Measurements from ENCODE around the gene P2RX4. TPM values are rescaled to one million over a fixed set of nuclear protein-coding genes. Genes with fewer than 3 reads are reported as not detected.
"Not testable (repeated sequence)": the region's sequence is repeated elsewhere in the genome, so short reads cannot be mapped to it uniquely, and the experiment has no call there.

The P2RX4 gene
- total RNA-seq, 1 experiment from 2014 or later = 21.0 TPM

DNA sequence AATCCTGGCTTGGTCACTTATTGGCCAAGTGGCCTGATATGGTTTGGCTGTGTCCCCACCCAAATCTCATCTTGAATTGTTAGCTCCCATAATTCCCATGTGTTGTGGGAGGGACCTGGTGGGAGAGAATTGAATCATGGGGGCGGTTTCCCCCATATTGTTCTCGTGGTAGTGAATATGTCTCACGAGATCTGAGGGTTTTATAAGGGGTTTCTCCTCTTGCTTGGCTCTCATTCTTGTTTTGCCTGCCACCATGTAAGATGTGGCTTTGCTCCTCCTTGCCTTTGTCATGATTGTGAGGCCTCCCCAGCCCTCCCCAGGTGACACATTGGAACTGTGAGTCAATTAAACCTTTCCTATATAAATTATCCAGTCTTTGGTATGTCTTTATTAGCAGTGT, 18.8 kb upstream of the P2RX4 start:
- Histone ChIP-seq H3K9me2 (ENCODE audit: insufficient read depth) (no peaks in the 10 kb centered on the region), H3K27me3 (ENCODE audit: insufficient read depth, low read depth) (no peaks in the 10 kb centered on the region), H3K36me3 (ENCODE audit: low read depth) (no peaks in the 10 kb centered on the region), H2AFZ (no peak overlapping the region), H3K27ac (peak overlapping the region; percentile 44), H3K79me2 (ENCODE audit: low read depth) (no peaks in the 10 kb centered on the region), H3F3A (ENCODE audit: insufficient read depth, low read depth) (peaks cover 7% of the 10 kb centered on the region; the same call in 1 of the 2 replicates), H4K20me1 (ENCODE audit: insufficient read depth) (no peaks in the 10 kb centered on the region), H3K9me3 (ENCODE audit: insufficient read depth, low read depth) (no peaks in the 10 kb centered on the region), H3K4me3 (no peak overlapping the region), H3K4me1 (replicated peaks; ENCODE audit: insufficient read depth) (peaks cover 11% of the 10 kb centered on the region), H3K4me2 (peak overlapping the region; percentile 30; the same call in 1 of the 2 replicates)
- no TSS peak for BruUV-seq (replicated peaks)
- CTCF ChIA-PET = interaction anchor here (0.5 kb wide), 1 partner anchor 40 kb away, joined by 5 read pairs; no protein-coding TSS in a partner anchor
- intact Hi-C loops (cut with micrococcal nuclease; ENCODE audit: unreplicated experiment) = no loop called here
- TF ChIP-seq EZH2 (IDR thresholded peaks at IDR 0.05; ENCODE audit: low read depth) = no peak
- TF ChIP-seq, protein P1, sequence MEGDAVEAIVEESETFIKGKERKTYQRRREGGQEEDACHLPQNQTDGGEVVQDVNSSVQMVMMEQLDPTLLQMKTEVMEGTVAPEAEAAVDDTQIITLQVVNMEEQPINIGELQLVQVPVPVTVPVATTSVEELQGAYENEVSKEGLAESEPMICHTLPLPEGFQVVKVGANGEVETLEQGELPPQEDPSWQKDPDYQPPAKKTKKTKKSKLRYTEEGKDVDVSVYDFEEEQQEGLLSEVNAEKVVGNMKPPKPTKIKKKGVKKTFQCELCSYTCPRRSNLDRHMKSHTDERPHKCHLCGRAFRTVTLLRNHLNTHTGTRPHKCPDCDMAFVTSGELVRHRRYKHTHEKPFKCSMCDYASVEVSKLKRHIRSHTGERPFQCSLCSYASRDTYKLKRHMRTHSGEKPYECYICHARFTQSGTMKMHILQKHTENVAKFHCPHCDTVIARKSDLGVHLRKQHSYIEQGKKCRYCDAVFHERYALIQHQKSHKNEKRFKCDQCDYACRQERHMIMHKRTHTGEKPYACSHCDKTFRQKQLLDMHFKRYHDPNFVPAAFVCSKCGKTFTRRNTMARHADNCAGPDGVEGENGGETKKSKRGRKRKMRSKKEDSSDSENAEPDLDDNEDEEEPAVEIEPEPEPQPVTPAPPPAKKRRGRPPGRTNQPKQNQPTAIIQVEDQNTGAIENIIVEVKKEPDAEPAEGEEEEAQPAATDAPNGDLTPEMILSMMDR (conservative IDR thresholded peaks at IDR 0.05) = no peak
- POLR2A ChIA-PET (ENCODE audit: unreplicated experiment) = no interaction called here
- no peak for DNase-seq

DNA sequence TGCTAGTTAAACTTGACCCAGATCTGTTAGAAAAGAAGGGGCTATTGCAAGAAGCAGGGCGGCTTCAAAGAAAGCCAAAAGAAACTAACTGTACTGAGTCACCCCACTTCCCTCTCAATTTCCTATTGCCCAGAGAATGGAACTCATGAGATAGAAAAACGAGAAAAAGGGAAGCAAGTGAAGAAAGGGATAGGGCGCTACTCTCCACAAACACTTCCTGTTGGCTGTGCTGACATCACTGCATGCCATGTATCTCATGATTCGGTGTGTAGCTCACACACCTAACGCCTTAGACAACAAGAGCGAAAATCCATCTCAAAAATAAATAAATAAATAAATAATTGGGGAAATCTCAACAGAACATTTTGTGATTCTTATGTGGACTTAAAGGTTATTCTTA, 13.0 kb upstream of the P2RX4 start:
- no peak for DNase-seq
- H3K36me3 ChIP-seq (ENCODE audit: low read depth) = no peaks in the 10 kb centered on the region
- intact Hi-C loops (cut with micrococcal nuclease; ENCODE audit: unreplicated experiment) = no loop called here
- TF ChIP-seq, protein P1 (conservative IDR thresholded peaks at IDR 0.05) = no peak
- H3K9me2 ChIP-seq (ENCODE audit: insufficient read depth) = no peaks in the 10 kb centered on the region
- H3K4me1 ChIP-seq (replicated peaks; ENCODE audit: insufficient read depth) = no peaks in the 10 kb centered on the region
- CTCF ChIA-PET = no interaction called here
- H3K27ac ChIP-seq = no peak overlapping the region
- no TSS peak for BruUV-seq (replicated peaks)
- no peak overlapping the region for H2AFZ ChIP-seq
- H4K20me1 ChIP-seq (ENCODE audit: insufficient read depth) = no peaks in the 10 kb centered on the region
- POLR2A ChIA-PET (ENCODE audit: unreplicated experiment) = no interaction called here
- no peak overlapping the region for H3K4me2 ChIP-seq
- H3K9me3 ChIP-seq (ENCODE audit: insufficient read depth, low read depth) = no peaks in the 10 kb centered on the region
- no peaks in the 10 kb centered on the region for H3K79me2 ChIP-seq (ENCODE audit: low read depth)
- H3K27me3 ChIP-seq (ENCODE audit: insufficient read depth, low read depth) = no peaks in the 10 kb centered on the region
- H3F3A ChIP-seq (ENCODE audit: insufficient read depth, low read depth) = no peaks in the 10 kb centered on the region
- no peak overlapping the region for H3K4me3 ChIP-seq

DNA sequence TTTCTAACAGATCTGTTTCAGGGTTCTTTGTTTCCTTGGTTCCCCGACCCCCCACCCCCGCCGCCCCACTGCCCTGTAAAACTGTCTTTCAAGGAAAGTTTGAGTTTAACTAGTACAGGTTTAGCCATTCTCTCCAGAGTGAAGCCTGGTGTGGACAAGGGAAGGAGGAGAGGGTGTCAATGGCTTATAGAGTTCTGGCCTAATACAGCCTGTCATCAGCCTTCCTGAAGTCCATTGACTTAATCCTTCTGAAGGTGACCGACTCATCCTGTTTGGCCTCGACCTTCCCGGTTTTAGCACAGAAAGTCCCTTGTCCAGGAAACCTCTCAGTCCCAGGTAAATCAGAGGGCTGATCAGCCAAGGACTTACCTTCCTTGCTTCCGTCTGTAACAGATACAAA, 11.0 kb upstream of the P2RX4 start:
- H3K36me3 ChIP-seq (ENCODE audit: low read depth) = no peaks in the 10 kb centered on the region
- no peaks in the 10 kb centered on the region for H4K20me1 ChIP-seq (ENCODE audit: insufficient read depth)
- no TSS peak for BruUV-seq (replicated peaks)
- no peaks in the 10 kb centered on the region for H3F3A ChIP-seq (ENCODE audit: insufficient read depth, low read depth)
- no peaks in the 10 kb centered on the region for H3K79me2 ChIP-seq (ENCODE audit: low read depth)
- no peak overlapping the region for H3K4me2 ChIP-seq
- ChIA-PET CTCF (no interaction called here), POLR2A (ENCODE audit: unreplicated experiment) (interaction anchor here (0.6 kb wide), 1 partner anchor 30 kb away, joined by 9 read pairs; no protein-coding TSS in a partner anchor)
- H3K27ac ChIP-seq = no peak overlapping the region
- H3K4me3 ChIP-seq = no peak overlapping the region
- intact Hi-C loops (cut with micrococcal nuclease; ENCODE audit: unreplicated experiment) = no loop called here
- no peaks in the 10 kb centered on the region for H3K9me2 ChIP-seq (ENCODE audit: insufficient read depth)
- no peak for TF ChIP-seq EZH2 (IDR thresholded peaks at IDR 0.05; ENCODE audit: low read depth)
- TF ChIP-seq, protein P1 (conservative IDR thresholded peaks at IDR 0.05) = no peak
- H2AFZ ChIP-seq = no peak overlapping the region
- no peak for DNase-seq
- no peaks in the 10 kb centered on the region for H3K27me3 ChIP-seq (ENCODE audit: insufficient read depth, low read depth)
- no peaks in the 10 kb centered on the region for H3K9me3 ChIP-seq (ENCODE audit: insufficient read depth, low read depth)
- H3K4me1 ChIP-seq (replicated peaks; ENCODE audit: insufficient read depth) = no peaks in the 10 kb centered on the region

DNA sequence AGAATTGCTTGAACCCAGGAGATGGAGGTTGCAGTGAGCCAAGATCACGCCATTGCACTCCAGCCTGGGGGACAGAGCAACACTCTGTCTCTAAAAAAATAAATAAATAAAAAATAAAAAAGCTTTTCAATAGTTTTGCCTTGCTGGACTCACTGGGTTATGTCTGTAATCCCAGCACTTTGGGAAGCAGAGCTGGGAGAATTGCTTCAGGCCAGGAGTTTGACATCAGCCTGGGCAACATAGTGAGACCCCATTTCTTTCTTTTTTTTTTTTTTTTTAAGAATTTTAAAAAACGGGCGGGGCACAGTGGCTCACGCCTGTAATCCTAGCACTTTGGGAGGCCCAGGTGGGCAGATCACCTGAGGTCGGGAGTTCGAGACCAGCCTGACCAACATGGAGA, 8.8 kb upstream of the P2RX4 start:
- CTCF ChIA-PET; H3K4me3 ChIP-seq; H3K9me3 ChIP-seq (ENCODE audit: insufficient read depth, low read depth); DNase-seq; H4K20me1 ChIP-seq (ENCODE audit: insufficient read depth); H3K27ac ChIP-seq; H3K4me2 ChIP-seq; H3F3A ChIP-seq (ENCODE audit: insufficient read depth, low read depth); H2AFZ ChIP-seq; intact Hi-C loops (cut with micrococcal nuclease; ENCODE audit: unreplicated experiment); H3K27me3 ChIP-seq (ENCODE audit: insufficient read depth, low read depth); H3K9me2 ChIP-seq (ENCODE audit: insufficient read depth); H3K4me1 ChIP-seq (replicated peaks; ENCODE audit: insufficient read depth); H3K36me3 ChIP-seq (ENCODE audit: low read depth); BruUV-seq (replicated peaks); H3K79me2 ChIP-seq (ENCODE audit: low read depth): not testable (repeated sequence)
- POLR2A ChIA-PET (ENCODE audit: unreplicated experiment) = interaction anchor here (0.7 kb wide), 1 partner anchor 121 kb away, joined by 8 read pairs; no protein-coding TSS in a partner anchor

All from PC-9 (cell line).